Inflammatory macrophage treated with lipopolysaccharide for 1 hour (primary cell): ENCODE data around the gene HDAC5.

Experiments used
- DNase-seq, 2 donors: peaks; one replicate each; pipeline ENCODE4 v3.0.0-alpha.2; 2020 to 2022

Gene HDAC5

DNA sequence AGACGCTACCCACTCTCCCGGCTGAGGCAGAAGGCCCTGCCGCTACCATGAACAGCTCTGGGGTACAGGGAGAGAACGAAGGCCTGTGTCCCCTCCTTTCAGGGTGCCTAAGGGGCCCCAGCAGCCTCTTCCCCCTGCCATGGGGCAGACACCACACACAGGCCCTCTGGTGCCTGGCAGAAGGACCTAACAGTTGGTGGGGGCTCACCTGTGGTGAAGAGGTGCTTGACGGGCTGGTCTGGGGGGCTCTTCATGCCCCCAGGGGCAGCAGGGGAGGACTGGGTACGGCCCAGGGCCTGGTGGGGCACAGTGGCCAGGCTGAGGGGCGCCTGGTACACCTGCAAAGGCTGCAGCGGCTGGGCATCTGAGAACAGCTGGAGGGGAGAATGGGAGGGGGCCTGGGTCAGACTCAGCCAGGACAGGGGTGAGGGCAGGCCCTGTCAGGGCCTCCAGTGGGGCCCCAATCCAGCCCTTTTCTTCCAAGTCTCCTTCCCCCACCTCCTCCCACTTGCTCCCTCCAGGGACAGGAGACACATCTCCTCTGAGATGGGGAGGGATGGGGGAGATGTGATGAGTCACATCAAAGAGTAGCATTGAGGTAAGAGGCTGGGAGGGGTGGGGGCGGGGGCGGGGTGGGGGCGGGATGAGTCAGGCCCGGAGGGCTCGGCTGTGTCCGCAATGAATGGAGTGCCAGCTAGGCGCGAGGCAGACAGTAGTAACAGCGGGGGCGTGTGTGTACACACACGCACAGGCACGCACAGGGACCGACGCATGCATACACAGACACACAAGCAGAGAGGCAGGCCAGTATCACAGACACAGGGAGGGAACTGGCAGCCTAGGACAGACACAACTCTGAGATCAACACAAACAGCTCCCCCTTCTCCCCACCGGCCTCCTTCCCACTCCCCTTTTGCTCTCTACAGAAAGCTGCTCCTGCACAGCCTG is 36.8 kb downstream of the HDAC5 start:
- DNase-seq, result peak; percentile 24 to 59

DNA sequence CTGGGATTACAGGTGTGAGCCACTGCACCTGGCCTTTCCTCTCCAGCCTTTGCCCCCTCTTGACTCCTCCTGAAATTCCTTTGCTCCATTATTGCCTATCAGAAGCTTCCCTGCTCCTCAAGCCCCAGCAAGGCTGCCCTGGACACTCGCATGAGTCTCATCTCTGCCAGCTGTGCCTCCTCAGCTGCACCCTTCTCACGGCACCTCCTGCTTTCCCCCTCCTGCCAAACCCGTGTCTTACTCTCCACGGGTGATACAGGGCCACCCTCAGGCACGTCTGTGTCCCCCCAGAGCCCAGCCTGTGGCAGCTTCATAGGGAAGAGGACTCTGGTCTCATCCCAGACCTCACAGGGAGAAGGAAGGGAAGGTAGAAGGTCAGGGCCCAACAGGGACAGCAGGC is 37.5 kb downstream of the HDAC5 start:
- DNase-seq, result no peak

DNA sequence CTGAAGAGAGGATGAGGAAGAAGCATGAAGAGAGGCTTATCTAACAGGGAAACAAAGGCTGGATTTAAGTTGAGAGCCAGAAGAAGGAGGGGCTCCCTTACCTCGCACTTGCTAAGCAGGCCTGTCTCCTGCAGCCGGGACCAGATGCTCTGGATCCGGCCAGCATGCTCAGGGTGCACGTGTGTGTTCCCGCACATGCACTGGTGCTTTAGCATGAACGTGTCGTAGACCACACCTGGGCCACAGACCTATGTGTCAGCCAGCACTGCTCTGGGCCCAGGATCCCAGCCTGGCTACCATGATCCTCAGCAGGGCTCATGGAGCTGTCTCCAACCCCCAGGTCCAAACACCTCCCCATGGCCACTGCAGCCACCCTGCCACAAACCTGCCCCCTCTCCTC is 38.5 kb downstream of the HDAC5 start:
- no peak for DNase-seq

DNA sequence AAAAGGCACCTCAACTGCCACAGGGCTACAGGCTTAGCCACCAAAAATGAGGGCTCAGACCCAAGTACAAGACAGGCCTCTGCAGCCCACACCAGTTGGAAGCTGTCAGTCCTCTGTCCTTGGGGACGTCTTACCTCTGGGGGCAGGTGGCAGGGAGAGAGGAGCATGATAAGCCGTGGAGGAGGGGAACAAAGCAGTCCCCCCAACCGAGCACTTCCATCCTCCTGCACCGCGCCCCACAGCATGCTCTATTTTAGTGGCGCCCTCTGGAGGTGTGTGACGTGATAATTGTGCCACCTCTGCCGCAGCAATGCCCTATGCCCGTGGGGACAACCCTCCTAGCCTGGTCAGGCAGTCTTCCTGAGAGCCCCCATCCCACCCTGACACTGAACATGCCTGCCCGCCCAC is 39.3 kb downstream of the HDAC5 start:
- peak in 1 of 2 donors; percentile 53 for DNase-seq

DNA sequence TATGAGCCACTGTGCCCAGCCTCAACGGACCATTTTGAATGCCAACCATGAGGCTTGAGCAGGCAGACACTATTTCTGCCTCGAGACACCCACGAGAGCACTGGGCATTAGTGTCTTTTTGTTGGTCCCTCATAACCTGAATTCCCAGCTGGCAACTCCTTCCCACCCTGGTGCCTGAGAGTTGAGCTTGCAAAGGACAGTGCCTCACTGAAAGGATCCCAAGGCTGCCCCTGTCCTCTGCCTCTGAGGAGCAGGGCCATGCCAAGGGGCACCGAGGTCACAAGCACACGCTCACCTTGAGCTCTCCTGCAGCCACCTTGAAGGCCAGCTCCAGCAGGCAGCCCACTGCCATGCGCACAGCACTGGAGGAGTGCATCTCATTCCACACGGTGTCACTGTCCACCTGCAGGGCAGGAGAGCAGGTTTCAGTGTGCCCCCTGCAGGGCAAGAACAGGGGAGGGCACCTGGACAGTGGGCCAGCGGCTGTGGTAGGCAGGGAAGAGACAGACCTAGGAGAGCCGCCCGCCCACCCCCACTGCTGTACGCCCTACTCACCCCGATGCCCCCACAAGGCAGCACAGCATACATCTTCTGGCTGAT is 40.1 kb downstream of the HDAC5 start:
- no peak for DNase-seq

DNA sequence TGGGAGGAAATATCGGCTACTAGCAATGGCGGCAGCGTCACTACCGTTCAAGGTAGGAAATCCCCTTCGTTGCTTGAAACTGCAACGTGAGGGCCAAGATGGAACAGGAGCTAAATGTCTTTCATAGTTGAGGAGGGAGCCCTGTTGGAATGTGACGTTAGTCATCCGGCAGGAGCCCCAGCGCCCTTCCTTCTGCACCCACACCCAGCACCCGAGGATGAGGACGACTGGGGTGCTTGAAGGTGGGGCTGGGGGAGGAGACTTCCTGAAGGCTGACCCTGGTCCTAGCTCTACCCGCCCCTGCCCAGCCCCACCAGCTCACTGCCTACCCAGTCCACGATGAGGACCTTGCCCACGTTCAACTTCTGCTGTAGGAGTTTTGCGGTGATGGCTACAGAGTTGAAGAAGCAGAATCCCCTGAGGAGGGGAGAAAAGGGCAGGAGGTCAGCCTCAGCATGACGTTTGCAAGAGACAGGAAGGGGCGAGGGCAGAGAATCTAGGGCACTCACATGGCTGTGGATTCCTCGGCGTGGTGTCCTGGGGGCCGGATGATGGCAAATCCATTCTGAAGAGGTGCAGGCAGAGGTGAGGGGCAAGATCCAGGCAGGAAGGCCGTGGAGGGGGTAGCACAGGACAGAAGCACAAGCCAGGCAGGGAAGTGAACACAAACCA is 41.0 kb downstream of the HDAC5 start:
- DNase-seq, result no peak

DNA sequence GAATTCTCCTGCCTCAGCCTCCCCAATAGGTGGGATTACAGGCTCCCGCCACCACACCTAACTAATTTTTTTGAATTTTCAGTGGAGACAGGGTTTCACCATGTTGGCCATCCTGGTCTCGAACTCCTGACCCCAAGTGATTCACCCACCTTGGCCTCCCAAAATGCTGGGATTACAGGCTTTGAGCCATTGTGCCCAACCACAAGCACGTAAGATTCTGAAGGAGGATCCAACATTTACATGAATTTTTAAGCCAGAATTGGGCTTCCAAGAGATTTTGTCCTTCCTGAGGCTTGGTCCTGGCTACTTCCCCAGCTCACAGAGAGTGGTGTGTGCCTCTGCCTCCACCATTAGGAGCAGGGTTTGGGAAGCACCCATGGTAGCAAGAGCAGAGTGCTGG is 41.8 kb downstream of the HDAC5 start:
- no peak for DNase-seq

DNA sequence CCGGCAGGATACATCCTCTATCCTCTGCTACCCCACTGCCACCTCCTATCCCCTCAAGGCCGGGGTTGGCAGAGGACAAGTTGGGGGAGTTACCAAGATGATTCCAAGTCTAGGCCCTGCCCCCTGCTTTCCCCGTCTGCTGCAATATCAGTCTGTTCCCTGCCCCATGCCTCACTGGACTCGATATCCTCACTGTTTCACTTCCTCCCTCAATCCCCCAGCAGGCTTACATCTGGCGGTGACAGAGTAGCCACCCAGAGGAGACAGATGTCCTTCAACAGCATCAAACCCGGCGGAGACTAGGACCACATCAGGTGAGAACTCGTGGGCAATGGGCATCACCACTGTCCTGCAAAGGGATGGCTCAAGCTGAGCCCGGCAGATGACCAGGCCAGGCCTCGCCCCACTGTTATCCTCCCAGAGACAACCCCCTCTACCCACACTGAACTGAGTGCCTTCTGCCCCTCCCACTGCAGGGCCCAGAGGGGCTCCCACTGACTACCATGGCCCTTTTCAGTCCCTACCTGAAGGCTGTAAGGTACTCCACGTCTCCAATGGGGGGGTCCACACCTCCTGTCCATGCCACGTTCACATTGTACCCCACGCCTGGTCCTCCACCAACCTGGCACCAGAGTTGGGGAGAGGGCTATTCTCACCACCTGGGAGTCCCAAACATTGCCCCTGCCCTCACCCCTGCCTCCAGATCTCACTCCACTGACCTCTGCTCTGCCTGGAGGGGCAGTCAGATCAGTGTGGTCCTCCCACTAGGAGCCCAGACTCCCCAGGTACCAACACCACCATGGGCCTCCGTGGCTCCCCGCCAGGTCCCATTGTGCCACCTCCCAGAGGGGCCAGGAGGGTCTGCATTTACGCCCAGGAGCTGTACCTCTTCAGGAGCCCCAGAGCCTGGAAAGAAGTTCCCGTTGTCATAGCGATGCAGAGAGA is 43.3 kb downstream of the HDAC5 start:
- DNase-seq, result peak; percentile 41 to 59

DNA sequence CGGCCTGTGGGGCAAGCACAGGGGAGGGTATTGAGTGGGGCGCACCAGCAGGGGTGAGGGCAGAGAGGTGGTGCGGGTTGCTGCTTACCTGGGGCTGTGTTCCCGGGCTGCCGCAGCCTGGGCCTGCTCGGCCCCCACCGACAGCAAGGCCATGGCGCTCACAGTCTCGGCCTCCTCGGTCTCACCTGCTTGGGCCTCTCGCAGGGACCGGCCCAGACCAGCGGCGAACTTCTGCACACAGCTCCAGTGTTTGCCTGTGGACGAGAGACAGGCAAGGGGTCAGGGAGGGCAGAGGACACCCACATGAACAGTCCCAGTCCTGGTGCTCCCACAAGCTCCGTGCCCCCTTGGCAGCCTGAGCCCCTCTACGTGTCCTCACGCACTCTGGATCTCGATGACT is 45.0 kb downstream of the HDAC5 start:
- no peak for DNase-seq

DNA sequence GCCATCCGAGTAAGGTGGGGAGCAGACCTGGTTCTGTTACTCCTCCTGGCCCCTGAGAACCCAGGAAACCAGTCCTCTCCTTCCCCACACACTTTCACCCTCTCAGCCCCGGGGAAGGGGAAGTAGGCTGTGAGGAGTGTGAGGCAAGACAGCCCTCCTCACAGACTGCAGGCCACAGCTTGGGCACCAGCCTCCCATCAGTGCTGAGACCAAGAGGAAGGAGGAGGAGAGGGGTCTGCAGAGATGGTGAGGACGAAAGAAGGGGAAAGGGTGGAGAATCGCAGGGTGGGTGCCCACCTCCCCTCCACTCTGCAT is 45.9 kb downstream of the HDAC5 start:
- peak; percentile 37 to 54 for DNase-seq

DNA sequence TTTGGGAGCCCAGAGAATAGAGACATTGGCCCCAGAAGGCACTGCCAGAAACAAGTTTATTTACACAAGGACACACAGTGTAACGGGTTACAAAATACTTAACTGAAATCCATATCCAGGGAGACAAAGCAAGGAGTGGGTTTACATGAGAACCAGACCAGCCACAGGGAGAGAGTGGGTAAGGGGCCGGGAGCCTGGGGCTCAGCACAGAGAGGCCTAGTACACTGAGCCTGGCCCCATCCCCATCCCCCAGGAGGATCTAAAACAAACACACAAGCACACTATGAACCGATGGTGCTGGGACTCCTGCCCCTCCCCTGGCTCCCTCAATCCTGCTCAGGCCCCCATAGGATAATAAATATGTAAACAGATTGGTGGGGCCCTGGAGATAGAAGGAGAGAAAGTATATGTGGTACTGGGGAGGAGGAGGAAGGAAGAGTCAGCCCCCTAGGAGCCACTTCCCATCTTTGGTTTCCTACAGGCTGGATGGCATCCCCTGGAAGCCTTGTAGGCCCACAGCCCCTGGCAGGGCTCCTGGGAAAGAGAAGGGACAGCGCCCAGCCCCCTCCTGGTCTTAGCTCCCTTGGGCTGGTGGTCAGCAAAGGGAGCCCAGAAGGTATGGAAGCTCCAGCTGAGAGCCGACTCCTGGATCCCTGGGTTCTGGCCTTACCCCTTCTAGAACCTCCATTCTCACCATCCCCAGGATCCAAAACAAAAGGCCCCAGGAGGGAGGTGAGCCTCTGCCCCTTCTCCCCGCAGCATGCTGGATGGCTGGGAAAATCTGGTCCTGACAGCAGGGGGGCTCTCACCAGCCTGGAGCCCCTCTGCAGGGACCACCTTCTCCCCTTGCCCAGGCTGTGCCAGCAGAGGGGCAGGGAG is 46.5 kb downstream of the HDAC5 start:
- DNase-seq, result no peak

DNA sequence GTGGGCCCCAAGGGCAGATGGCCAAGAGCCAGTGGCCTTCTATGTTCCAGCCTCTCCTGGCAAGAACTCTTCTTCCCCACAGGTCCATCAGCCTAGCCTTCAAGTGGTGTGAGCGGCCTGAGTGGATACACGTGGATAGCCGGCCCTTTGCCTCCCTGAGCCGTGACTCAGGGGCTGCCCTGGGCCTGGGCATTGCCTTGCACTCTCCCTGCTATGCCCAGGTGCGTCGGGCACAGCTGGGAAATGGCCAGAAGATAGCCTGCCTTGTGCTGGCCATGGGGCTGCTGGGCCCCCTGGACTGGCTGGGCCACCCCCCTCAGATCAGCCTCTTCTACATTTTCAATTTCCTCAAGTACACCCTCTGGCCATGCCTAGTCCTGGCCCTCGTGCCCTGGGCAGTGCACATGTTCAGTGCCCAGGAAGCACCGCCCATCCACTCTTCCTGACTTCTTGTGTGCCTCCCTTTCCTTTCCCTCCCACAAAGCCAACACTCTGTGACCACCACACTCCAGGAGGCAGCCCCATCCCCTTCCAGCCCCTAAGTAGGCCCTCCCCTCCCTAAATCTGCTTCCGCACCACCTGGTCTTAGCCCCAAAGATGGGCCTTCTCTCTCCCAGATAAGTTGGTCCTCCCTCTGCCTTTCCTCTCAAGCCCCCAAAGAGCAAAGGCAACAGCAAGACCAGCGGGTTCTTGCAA is 47.7 kb downstream of the HDAC5 start:
- DNase-seq, result no peak

DNA sequence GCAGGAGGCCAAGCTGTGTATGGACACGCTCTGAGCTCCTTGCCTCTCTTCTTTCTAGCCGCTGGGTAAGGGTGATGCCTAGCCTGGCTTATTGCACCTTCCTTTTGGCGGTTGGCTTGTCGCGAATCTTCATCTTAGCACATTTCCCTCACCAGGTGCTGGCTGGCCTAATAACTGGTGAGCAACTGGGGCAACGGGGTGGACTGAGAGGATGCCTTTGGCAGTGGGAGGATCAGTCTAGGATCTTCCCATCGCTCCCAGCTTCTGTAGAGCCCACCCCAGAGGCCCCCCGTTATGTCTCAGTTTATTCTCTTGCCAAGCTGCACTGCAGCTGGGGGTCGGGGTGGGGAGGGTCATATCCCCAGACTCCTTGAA is 48.5 kb downstream of the HDAC5 start:
- DNase-seq, result no peak

DNA sequence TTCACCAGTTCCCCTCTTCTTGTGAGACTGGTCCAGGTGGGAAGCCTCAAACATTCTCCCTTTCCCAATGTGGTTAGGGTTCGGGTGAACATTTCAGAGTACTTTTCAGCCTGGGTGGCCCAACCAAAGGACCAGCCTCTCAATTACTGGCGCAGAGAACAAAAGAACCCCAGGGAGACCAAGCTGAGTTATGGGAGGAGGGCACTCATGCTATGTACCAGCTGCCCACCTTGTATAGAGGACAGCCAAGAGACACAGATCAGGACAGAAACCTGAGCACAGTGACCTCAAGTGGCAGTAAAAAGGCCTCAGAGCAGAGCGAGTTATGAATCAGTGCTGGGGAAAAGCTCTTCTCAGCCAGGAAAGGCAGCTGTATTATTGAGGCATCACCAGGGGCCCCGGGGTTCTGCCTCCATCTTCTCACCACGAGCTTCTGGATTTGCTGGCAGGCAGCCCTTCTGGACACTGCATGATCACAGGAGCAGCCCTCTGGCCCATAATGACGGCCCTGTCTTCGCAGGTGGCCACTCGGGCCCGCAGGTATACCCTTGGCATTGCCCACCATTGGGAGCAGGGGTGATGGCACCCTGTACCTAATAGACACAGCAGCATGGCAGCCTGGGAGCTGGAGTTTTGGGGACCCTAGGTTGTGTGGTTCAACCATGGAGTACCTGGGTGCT is 49.1 kb downstream of the HDAC5 start:
- no peak for DNase-seq

DNA sequence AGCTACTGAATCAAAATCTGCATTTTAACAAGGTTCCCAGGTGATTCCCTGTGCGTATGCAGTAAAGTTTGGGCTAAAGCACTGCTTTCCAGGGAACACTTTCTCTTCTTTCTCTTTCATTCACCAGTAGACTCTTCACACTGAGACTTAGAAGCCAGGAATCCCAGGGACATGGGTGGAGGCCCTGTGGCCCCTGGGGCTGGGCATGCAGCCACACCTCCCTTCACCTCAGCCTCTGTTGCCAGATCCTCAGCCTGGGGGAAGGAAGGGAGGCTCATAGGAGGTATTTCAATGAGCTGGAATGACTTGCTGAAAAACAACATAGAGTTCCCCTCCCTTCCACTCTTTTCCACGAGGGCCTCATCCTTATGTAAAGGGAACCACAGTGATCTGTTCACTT is 51.7 kb downstream of the HDAC5 start:
- peak; percentile 9 to 19 for DNase-seq

DNA sequence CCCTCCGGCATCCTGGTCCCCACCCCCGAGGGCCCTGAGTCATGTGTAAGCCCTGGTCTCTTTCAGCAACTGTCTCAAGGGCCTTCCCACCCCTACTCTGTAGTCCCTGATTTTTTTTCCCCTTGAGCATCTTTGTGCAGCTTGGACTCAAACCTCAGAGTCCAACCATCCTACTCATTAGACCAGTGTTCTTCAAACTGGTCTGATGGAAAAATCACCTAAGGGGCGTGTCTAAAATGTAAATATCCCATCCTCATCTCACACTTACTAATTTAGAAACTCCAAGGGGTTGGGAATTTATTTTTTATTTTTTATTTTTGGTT is 52.3 kb downstream of the HDAC5 start:
- DNase-seq, result no peak

DNA sequence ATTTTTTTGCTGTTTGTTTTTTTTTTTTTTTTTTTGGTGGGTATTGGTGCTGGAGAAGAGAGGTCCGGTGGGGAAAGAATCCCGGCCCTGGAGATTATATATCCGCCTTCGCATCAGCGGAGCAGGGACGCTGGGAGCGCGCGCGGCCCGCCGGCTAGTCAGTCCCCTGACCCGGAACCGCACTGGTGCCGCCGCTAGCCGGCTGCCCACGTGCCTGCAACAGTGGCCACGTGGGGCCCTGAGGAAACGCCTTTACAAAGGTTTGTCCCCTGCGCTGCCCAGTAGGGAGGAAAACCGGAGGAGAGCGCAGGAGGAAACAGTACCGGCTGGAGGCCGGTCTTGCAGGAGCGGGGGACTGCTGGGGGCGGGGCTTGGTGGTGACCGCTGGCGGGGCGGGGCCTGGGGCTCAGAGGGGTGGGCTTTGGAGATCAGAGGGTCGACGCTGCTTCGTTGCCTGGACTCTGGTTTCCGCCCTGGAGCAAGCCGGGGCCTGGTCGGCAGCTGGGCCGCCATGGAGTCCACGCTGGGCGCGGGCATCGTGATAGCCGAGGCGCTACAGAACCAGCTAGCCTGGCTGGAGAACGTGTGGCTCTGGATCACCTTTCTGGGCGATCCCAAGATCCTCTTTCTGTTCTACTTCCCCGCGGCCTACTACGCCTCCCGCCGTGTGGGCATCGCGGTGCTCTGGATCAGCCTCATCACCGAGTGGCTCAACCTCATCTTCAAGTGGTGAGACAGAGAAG is 52.8 kb downstream of the HDAC5 start, which contains the start of gene G6PC3:
G6PC3 (plus strand) TSS at position 281 of the 743 bp plus-strand sequence; CDS start at position 512, 231 bp downstream.
- peak; percentile 95 to 96 for DNase-seq

DNA sequence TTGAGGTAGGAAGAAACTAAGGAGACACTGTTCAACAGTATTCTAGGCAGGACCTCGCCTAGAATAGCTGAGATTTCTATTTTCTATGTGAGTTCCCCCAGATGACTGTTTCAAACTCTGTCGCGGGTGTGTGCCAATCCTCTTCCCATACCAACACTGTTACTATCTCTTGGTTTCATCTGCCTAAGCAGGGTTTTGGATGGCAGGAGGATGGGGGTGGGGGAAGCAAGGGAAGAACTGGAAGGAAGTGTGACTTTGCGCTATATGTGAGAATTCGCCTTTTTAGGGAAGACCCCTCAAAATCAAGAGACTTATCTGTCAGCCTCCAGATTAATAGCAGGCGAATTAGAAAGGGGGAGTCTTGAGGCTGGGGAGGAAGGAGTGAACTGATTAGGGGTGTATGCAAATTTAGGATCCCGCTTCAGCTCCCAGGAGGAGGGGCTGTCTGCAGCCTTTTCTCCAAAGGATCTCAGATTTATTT is 53.4 kb downstream of the HDAC5 start:
- peak; percentile 39 to 53 for DNase-seq

DNA sequence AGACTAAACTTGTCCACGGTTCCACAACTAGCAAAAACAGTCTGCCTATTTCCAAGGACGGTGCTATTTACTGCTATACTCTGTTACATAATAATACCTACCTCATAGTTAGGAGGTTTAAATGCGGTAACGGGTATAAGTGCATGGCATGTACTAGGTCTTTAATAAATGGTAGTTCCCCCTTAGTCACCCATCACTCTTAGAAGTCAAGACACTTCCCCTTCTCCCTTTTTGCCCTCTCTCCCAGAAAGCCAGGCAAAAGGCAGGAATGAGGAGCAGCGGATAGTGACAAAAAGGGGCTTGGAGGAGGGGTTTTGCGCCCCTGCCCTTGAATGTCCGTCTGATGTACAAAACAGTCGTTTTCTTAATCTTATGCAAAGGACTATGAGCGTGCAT is 55.9 kb downstream of the HDAC5 start:
- peak in 1 of 2 donors; percentile 63 for DNase-seq
